PC-3 (cell line): ENCODE data around the gene ATP2B2.

Experiments used
- CTCF ChIP-seq: fragments of 300-600 bp; sonication (generic); conservative IDR thresholded peaks from 2 replicates; pipeline ENCODE4 v1.5.1; 2017; ENCODE audit warnings: antibody characterized with exemption, low read depth, mild to moderate bottlenecking, low read length
- EZH2 ChIP-seq: fragments of 300-600 bp; sonication (generic); IDR thresholded peaks from one replicate; pipeline ENCODE4 v1.6.1; 2017; ENCODE audit warnings: antibody characterized with exemption, mild to moderate bottlenecking, low read length; ENCODE audit not compliant: unreplicated experiment

- TF ChIP-seq EZH2 (no peak), CTCF (no peak)
Measured at GRCh38 chr3:10472877-10473440, 32.4 kb downstream of the ATP2B2 start.
